Coronary artery (tissue), 2 donors: ENCODE data around the gene KBTBD4.
A peak's percentile ranks its signal among the peaks of the same experiment; 100 is the strongest.
"Not testable (repeated sequence)": the region's sequence is repeated elsewhere in the genome, so short reads cannot be mapped to it uniquely, and the experiment has no call there.

Source experiments
- DNase-seq: peaks from one replicate; pipeline ENCODE4 v3.0.0-alpha.2; 2017; ENCODE audit warnings: low spot score
- H3K27ac ChIP-seq, 2 donors: fragments of 200-600 bp; sonication (generic); one replicate each; pipeline ENCODE4 v1.5.1; 2016 to 2019
- H3K4me3 ChIP-seq: fragments of 200-600 bp; sonication (generic); 2 replicates; pipeline ENCODE4 v1.5.1; 2016; ENCODE audit warnings: mild to moderate bottlenecking, moderate library complexity
- CTCF ChIP-seq: fragments of 200-600 bp; sonication (generic); IDR thresholded peaks from one replicate; pipeline ENCODE4 v1.5.1; 2019; ENCODE audit warnings: antibody characterized with exemption

Gene KBTBD4

GRCh38 chr11:47571357-47571729 lies 7.4 kb downstream of the KBTBD4 start:
- no peak for TF ChIP-seq CTCF
- no peak overlapping the region for H3K27ac ChIP-seq
- no peak for DNase-seq
- H3K4me3 ChIP-seq = no peak overlapping the region

GRCh38 chr11:47570651-47571356 lies 8.0 kb downstream of the KBTBD4 start:
- no peak for TF ChIP-seq CTCF
- Histone ChIP-seq H3K27ac (no peak overlapping the region), H3K4me3 (no peak overlapping the region)
- no peak for DNase-seq

- no peak for TF ChIP-seq CTCF
- Histone ChIP-seq H3K4me3 (no peak overlapping the region), H3K27ac (no peak overlapping the region)
- DNase-seq = no peak
Observed at GRCh38 chr11:47569646-47570045, 9.1 kb downstream of the KBTBD4 start.

- no peak for TF ChIP-seq CTCF
- DNase-seq = no peak
- Histone ChIP-seq H3K27ac (peak overlapping the region; percentile 78 to 93), H3K4me3 (peak overlapping the region; percentile 99)
Observed at GRCh38 chr11:47566149-47566698, 12.5 kb downstream of the KBTBD4 start.

GRCh38 chr11:47565340-47566148 lies 13.2 kb downstream of the KBTBD4 start, which contains the start of gene PTPMT1:
PTPMT1 (plus strand) TSS chr11:47565599; CDS start chr11:47565623, 24 bp downstream.
- Histone ChIP-seq H3K4me3 (peak within 1 kb of the TSS; percentile 99), H3K27ac (peak within 1 kb of the TSS; percentile 78 to 93)
- no peak for TF ChIP-seq CTCF
- DNase-seq = no peak

- no peak for TF ChIP-seq CTCF
- Histone ChIP-seq H3K4me3 (peak overlapping the region; percentile 99), H3K27ac (peak overlapping the region; percentile 78 to 93)
- DNase-seq = no peak
Observed at GRCh38 chr11:47564933-47565339, 13.8 kb downstream of the KBTBD4 start.

- peak overlapping the region; percentile 99 for H3K4me3 ChIP-seq
- not testable (repeated sequence) for H3K27ac ChIP-seq, DNase-seq
Observed at GRCh38 chr11:47564366-47564765, 14.4 kb downstream of the KBTBD4 start.

GRCh38 chr11:47562393-47562792 lies 16.4 kb downstream of the KBTBD4 start:
- not testable (repeated sequence) for DNase-seq

More at GRCh38 chr11:47562393-47562792, 16.4 kb downstream of the KBTBD4 start:
- H3K27ac ChIP-seq, H3K4me3 ChIP-seq: not testable (repeated sequence)
